Nephron (organoid): ENCODE data around the gene TCF12.
"Not testable (repeated sequence)": the region's sequence is repeated elsewhere in the genome, so short reads cannot be mapped to it uniquely, and the experiment has no call there.

Experiments used
- H3K27ac Mint-ChIP-seq, 3 experiments: 2 replicates each; pipeline ENCODE4 v1.8.0; 2020; ENCODE audit warnings: mixed read lengths in 3 of 3, mild to moderate bottlenecking in 2 of 3, moderate library complexity in 1 of 3
- H3K27me3 Mint-ChIP-seq: 2 replicates; pipeline ENCODE4 v1.8.0; 2021; ENCODE audit warnings: low read depth, mild to moderate bottlenecking, moderate library complexity, mixed read lengths
- H3K36me3 Mint-ChIP-seq: 2 replicates; pipeline ENCODE4 v1.8.0; 2020; ENCODE audit warnings: low read depth, mixed read lengths
- H3K4me1 Mint-ChIP-seq: 2 replicates; pipeline ENCODE4 v1.8.0; 2020; ENCODE audit warnings: mixed read lengths
- H3K4me3 Mint-ChIP-seq, 3 experiments: 2 replicates each; pipeline ENCODE4 v1.8.0; 2020; ENCODE audit warnings: mild to moderate bottlenecking in 3 of 3, mixed read lengths in 3 of 3, moderate library complexity in 2 of 3
- H3K9me3 Mint-ChIP-seq: 2 replicates; pipeline ENCODE4 v1.8.0; 2020; ENCODE audit warnings: mixed read lengths
- TF ChIP-seq, protein P1 (sequence below), 3 experiments: fragments of 200-600 bp; sonication (generic); IDR thresholded peaks; one replicate each; pipeline ENCODE4 v1.5.0; 2021; ENCODE audit warnings: antibody characterized with exemption in 3 of 3; ENCODE audit not compliant: unreplicated experiment in 3 of 3

The TCF12 gene

DNA sequence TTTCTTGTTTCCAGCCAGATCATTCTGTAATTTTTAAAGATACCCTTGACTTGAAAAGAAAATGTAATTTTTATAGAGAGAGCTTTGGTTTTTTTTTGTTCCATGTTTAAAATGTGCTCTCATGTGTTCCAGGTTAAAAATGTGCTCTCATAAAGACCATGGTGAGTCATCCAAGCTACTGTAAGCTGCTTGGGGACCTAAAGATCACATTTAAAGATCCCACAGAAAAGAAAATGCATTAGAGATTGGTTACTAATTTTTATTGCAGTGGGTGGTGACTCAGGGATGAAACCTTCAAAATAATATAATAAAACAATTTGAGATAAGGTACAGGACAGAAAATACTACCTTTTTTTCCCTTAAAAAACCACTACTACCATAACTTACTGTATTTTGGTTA, 11.0 kb downstream of the TCF12 start:
- peaks cover 66% of the 10 kb centered on the region for H3K36me3 Mint-ChIP-seq
- H3K4me1 Mint-ChIP-seq = peaks cover 55% of the 10 kb centered on the region
- no peaks in the 10 kb centered on the region for H3K27me3 Mint-ChIP-seq
- H3K9me3 Mint-ChIP-seq = peaks cover 1% of the 10 kb centered on the region
- H3K4me3 Mint-ChIP-seq = no peak overlapping the region
- H3K27ac Mint-ChIP-seq = no peak overlapping the region
- TF ChIP-seq, protein P1, sequence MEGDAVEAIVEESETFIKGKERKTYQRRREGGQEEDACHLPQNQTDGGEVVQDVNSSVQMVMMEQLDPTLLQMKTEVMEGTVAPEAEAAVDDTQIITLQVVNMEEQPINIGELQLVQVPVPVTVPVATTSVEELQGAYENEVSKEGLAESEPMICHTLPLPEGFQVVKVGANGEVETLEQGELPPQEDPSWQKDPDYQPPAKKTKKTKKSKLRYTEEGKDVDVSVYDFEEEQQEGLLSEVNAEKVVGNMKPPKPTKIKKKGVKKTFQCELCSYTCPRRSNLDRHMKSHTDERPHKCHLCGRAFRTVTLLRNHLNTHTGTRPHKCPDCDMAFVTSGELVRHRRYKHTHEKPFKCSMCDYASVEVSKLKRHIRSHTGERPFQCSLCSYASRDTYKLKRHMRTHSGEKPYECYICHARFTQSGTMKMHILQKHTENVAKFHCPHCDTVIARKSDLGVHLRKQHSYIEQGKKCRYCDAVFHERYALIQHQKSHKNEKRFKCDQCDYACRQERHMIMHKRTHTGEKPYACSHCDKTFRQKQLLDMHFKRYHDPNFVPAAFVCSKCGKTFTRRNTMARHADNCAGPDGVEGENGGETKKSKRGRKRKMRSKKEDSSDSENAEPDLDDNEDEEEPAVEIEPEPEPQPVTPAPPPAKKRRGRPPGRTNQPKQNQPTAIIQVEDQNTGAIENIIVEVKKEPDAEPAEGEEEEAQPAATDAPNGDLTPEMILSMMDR (IDR thresholded peaks at IDR 0.05; ENCODE audit: unreplicated experiment in 3 of 3) = no peak

DNA sequence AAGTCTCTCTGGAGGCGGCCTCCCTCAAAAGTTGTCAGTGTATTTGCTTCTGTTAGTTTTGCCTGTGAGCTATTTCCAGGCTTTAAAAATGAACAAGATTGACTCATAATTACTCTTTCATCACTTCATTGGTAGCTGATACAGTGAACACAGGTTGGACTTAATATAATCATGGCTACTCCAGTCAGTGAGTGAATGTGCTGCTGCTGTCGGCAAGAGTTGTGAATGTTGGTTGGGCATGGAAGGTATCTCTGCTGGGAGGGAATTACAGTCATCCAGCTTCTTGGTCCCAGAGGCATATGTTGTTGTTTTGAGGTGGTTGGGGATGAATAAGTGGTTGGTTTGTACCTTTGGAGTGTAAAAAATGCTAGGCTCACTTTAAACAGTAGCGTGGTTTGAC, 11.5 kb downstream of the TCF12 start:
- H3K36me3 Mint-ChIP-seq = peaks cover 68% of the 10 kb centered on the region
- no peaks in the 10 kb centered on the region for H3K27me3 Mint-ChIP-seq
- H3K9me3 Mint-ChIP-seq = peaks cover 6% of the 10 kb centered on the region
- H3K4me1 Mint-ChIP-seq = peaks cover 55% of the 10 kb centered on the region
- TF ChIP-seq, protein P1 (IDR thresholded peaks at IDR 0.05; ENCODE audit: unreplicated experiment in 3 of 3) = no peak
- H3K4me3 Mint-ChIP-seq = no peak overlapping the region
- peak overlapping the region in 2 of 3 experiments; percentile 4 to 21 for H3K27ac Mint-ChIP-seq

GRCh38 chr15:56930669-56931313, 12.3 kb downstream of the TCF12 start:
- H3K9me3 Mint-ChIP-seq = peaks cover 8% of the 10 kb centered on the region
- peaks cover 72% of the 10 kb centered on the region for H3K36me3 Mint-ChIP-seq
- H3K4me1 Mint-ChIP-seq = peaks cover 50% of the 10 kb centered on the region
- peak overlapping the region; percentile 13 to 48 (median 36) for H3K27ac Mint-ChIP-seq
- TF ChIP-seq, protein P1 (IDR thresholded peaks at IDR 0.05; ENCODE audit: unreplicated experiment in 3 of 3) = no peak
- H3K4me3 Mint-ChIP-seq = no peak overlapping the region
- no peaks in the 10 kb centered on the region for H3K27me3 Mint-ChIP-seq

DNA sequence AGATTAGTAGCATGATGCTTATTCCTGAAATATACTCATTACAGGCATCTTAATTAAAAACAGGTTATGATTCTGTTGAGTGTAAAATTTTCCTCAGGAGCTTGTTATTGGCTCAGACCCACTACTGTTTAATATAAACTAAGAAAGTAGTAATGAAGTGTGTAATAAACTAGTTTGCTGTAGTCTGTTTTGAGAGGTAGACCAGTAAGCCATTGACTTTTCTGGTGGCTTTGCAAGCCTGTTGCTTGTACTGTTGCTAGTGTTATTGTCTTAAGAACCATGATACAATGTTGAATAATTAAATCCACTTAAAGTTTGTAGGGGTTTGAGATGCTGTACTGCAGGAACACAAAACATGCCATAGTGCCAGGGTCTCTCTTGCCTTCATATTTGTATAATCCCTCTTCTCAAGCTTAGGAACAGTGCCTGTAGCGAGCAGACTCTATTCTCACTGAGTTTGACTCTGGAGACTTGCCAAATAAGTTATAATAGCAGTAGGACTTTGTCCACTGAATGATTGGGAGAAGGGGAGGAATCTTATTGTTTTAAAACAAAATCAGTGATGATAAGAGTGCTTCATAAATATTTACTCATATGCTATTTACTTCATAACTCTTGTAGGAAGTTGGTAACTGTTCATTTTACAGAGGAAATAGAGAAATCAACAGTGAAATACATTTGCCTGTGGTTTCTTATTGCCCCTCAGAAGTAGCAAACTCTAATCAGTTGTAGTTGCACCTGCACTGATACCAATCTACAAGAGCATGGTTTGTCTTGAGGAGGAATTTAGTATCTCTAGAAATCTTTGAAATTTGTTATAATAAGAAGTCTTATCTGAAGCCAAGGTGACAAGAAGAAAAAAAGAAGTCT, 13.4 kb downstream of the TCF12 start:
- TF ChIP-seq, protein P1 (IDR thresholded peaks at IDR 0.05; ENCODE audit: unreplicated experiment in 3 of 3) = no peak
- no peak overlapping the region for H3K4me3 Mint-ChIP-seq
- H3K27ac Mint-ChIP-seq = peak overlapping the region in 1 of 3 experiments; percentile 19
- no peaks in the 10 kb centered on the region for H3K27me3 Mint-ChIP-seq
- peaks cover 42% of the 10 kb centered on the region for H3K4me1 Mint-ChIP-seq
- H3K9me3 Mint-ChIP-seq = peaks cover 18% of the 10 kb centered on the region
- H3K36me3 Mint-ChIP-seq = peaks cover 72% of the 10 kb centered on the region

- H3K9me3 Mint-ChIP-seq = peaks cover 24% of the 10 kb centered on the region
- H3K4me3 Mint-ChIP-seq, H3K27ac Mint-ChIP-seq, H3K27me3 Mint-ChIP-seq: not testable (repeated sequence)
- peaks cover 38% of the 10 kb centered on the region for H3K4me1 Mint-ChIP-seq
- peaks cover 75% of the 10 kb centered on the region for H3K36me3 Mint-ChIP-seq
Measured at GRCh38 chr15:56932509-56932868, 14.0 kb downstream of the TCF12 start.

- TF ChIP-seq, protein P1 (IDR thresholded peaks at IDR 0.05; ENCODE audit: unreplicated experiment in 3 of 3) = no peak
- H3K27me3 Mint-ChIP-seq = no peaks in the 10 kb centered on the region
- peaks cover 31% of the 10 kb centered on the region for H3K9me3 Mint-ChIP-seq
- peaks cover 78% of the 10 kb centered on the region for H3K36me3 Mint-ChIP-seq
- H3K27ac Mint-ChIP-seq = no peak overlapping the region
- H3K4me3 Mint-ChIP-seq = no peak overlapping the region
- H3K4me1 Mint-ChIP-seq = peaks cover 32% of the 10 kb centered on the region
Measured at GRCh38 chr15:56933410-56933809, 15.0 kb downstream of the TCF12 start.
